ENCODE results near the gene ARHGAP32. TPM values are rescaled to one million over a fixed set of nuclear protein-coding genes. Genes with fewer than 3 reads are reported as not detected.
"Not testable (repeated sequence)": the region's sequence is repeated elsewhere in the genome, so short reads cannot be mapped to it uniquely, and the experiment has no call there.

Gene ARHGAP32
- total RNA-seq, 6 donors from 2014 or later: 19.9 to 51.3 (median 29.5) TPM

GRCh38 chr11:129013737-129014475 lies 178.2 kb downstream of the ARHGAP32 start:
- H3K27me3 ChIP-seq: no peaks in the 10 kb centered on the region
- no peak for DNase-seq
- no peaks in the 10 kb centered on the region for H3K4me1 ChIP-seq
- H3K4me3 ChIP-seq: no peak overlapping the region
- TF ChIP-seq POLR2A (IDR thresholded peaks at IDR 0.05) (no peak), POLR2AphosphoS5 (IDR thresholded peaks at IDR 0.05) (no peak), CTCF (IDR thresholded peaks at IDR 0.05) (no peak), EP300 (IDR thresholded peaks at IDR 0.05) (no peak)
- H3K27ac ChIP-seq: no peak overlapping the region
- no peak for ATAC-seq (ENCODE audit: low FRiP score in 2 of 2)
- no peaks in the 10 kb centered on the region for H3K36me3 ChIP-seq
- WGBS, 2 donors: 89 to 94% methylated on average over 5 of the region's 5 CpGs
- H3K9me3 ChIP-seq: no peaks in the 10 kb centered on the region

DNA sequence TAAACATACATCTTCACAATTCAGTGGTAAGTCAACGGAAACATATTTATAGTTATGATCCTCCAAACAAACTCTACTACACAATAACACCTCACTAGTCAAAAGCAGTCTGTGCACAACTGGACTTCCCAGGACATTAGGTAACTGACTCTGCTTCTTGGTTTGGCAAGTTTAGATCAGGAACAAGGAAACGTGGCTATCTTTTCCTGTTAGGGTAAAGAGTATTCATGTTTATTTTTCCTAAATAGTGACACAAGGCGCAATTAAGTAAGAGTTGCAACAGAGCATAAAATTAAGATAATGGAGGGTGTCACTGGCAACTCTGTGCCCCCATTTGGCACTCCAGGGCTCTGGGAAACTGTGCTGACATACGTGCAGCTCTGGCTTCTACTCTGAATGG lies 179.2 kb downstream of the ARHGAP32 start:
- H3K36me3 ChIP-seq: no peaks in the 10 kb centered on the region
- 77 to 81% methylated on average over 4 of the region's 4 CpGs for WGBS, 2 donors
- H3K27ac ChIP-seq: no peak overlapping the region
- DNase-seq (no peak), ATAC-seq (ENCODE audit: low FRiP score in 2 of 2) (no peak)
- no peaks in the 10 kb centered on the region for H3K27me3 ChIP-seq
- H3K4me3 ChIP-seq: no peak overlapping the region
- TF ChIP-seq EP300 (IDR thresholded peaks at IDR 0.05): no peak
- H3K9me3 ChIP-seq: no peaks in the 10 kb centered on the region
- no peaks in the 10 kb centered on the region for H3K4me1 ChIP-seq

DNA sequence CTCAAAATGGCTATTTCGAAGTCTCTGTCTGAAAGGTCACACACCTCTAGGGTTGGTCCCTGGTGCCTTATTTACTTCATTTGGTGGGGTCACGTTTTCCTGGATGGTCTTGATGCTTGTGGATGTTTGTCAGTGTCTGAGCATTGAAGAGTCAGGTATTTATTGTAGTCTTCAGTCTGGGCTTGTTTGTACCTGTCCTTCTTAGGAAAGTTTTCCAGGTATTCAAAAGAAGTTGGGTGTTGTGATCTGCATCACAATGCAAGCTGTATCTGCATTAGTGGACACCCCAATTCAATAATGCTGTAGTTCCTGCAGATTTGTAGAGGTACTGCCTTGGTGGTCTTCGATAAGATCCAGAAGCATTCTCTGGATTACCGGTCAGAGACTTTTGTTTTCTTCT lies 186.0 kb downstream of the ARHGAP32 start:
- DNase-seq (no peak), ATAC-seq (ENCODE audit: low FRiP score in 2 of 2) (no peak)
- H3K27me3 ChIP-seq: no peaks in the 10 kb centered on the region
- H3K4me3 ChIP-seq: no peak overlapping the region
- peaks cover 0 to 9% (median 0%) of the 10 kb centered on the region in 4 donors for H3K9me3 ChIP-seq
- no peak for TF ChIP-seq POLR2AphosphoS5 (IDR thresholded peaks at IDR 0.05)
- TF ChIP-seq POLR2A (IDR thresholded peaks at IDR 0.05): no peak
- TF ChIP-seq CTCF (IDR thresholded peaks at IDR 0.05): no peak
- TF ChIP-seq EP300 (IDR thresholded peaks at IDR 0.05): no peak
- H3K4me1 ChIP-seq: no peaks in the 10 kb centered on the region
- no peaks in the 10 kb centered on the region for H3K36me3 ChIP-seq
- H3K27ac ChIP-seq: no peak overlapping the region
- WGBS, 2 donors: 95 to 99% methylated on average over 4 of the region's 4 CpGs

- H3K27ac ChIP-seq; H3K4me1 ChIP-seq; H3K4me3 ChIP-seq; H3K27me3 ChIP-seq; ATAC-seq (ENCODE audit: low FRiP score in 2 of 2); DNase-seq: not testable (repeated sequence)
- 95 to 96% methylated on average over 8 of the region's 8 CpGs for WGBS, 2 donors
- peaks cover 0 to 13% (median 0%) of the 10 kb centered on the region in 4 donors for H3K36me3 ChIP-seq
- peaks cover 5 to 18% (median 8%) of the 10 kb centered on the region in 4 donors for H3K9me3 ChIP-seq
Observed at GRCh38 chr11:128999165-128999564, 193.0 kb downstream of the ARHGAP32 start.

GRCh38 chr11:128988242-128988970 lies 203.7 kb downstream of the ARHGAP32 start:
- Histone ChIP-seq H3K36me3 (peaks cover 0 to 4% (median 0%) of the 10 kb centered on the region in 4 donors), H3K4me1 (no peaks in the 10 kb centered on the region), H3K9me3 (no peaks in the 10 kb centered on the region), H3K4me3 (no peak overlapping the region), H3K27me3 (no peaks in the 10 kb centered on the region), H3K27ac (no peak overlapping the region)
- no peak for DNase-seq
- ATAC-seq (ENCODE audit: low FRiP score in 2 of 2): no peak
- TF ChIP-seq EP300 (IDR thresholded peaks at IDR 0.05): no peak
- TF ChIP-seq CTCF (IDR thresholded peaks at IDR 0.05): no peak
- no peak for TF ChIP-seq POLR2A (IDR thresholded peaks at IDR 0.05)
- no peak for TF ChIP-seq POLR2AphosphoS5 (IDR thresholded peaks at IDR 0.05)

Measured in upper lobe of left lung (tissue), 6 donors.